Bone marrow (tissue), 2 donors: ENCODE measurements around the gene CYFIP2.
"Not testable (repeated sequence)": the region's sequence is repeated elsewhere in the genome, so short reads cannot be mapped to it uniquely, and the experiment has no call there.

Experiments used
- DNase-seq, 2 donors: peaks; one replicate each; lab custom pipeline; 2025; lab: John Stamatoyannopoulos, UW

The CYFIP2 gene

GRCh38 chr5:157390133-157390532 is 124.2 kb downstream of the CYFIP2 start:
- DNase-seq, result no peak

- no peak for DNase-seq
These were observed 124.8 kb downstream of the CYFIP2 start for GRCh38 chr5:157390551-157391297.

- DNase-seq, result no peak
These were observed 132.4 kb downstream of the CYFIP2 start for GRCh38 chr5:157398305-157398704.

GRCh38 chr5:157400741-157401495 is 135.0 kb downstream of the CYFIP2 start:
- no peak for DNase-seq

- no peak for DNase-seq
These were observed 149.9 kb downstream of the CYFIP2 start for GRCh38 chr5:157415838-157416237.

GRCh38 chr5:157419521-157419920 is 153.6 kb downstream of the CYFIP2 start:
- DNase-seq, result not testable (repeated sequence)

- DNase-seq, result not testable (repeated sequence)
These were observed 164.0 kb downstream of the CYFIP2 start for GRCh38 chr5:157429920-157430319.

- DNase-seq, result peak in 1 of 2 donors; percentile 72
These were observed 165.7 kb downstream of the CYFIP2 start for GRCh38 chr5:157431544-157432200.

- DNase-seq, result no peak
These were observed 168.2 kb downstream of the CYFIP2 start for GRCh38 chr5:157434096-157434495.

- no peak for DNase-seq
These were observed 177.2 kb downstream of the CYFIP2 start for GRCh38 chr5:157443041-157443549.

- DNase-seq, result no peak
These were observed 178.3 kb downstream of the CYFIP2 start for GRCh38 chr5:157444224-157444623.
